SK-N-SH (cell line): ENCODE data around the gene CNTNAP5. TPM values are rescaled to one million over a fixed set of nuclear protein-coding genes. Genes with fewer than 3 reads are reported as not detected.

ENCODE experiments used
- CTCF ChIA-PET: fragments of 300-600, 350-600 bp; formaldehyde crosslinking; extraction: SDS; loops from one replicate; lab custom pipeline; 2021; lab: Yijun Ruan, JAX
- POLR2A ChIA-PET: fragments of 350-600 bp; sonication (Branson Sonifier 250); formaldehyde crosslinking; extraction: SDS; loops from one replicate; lab custom pipeline; 2020; ENCODE audit warnings: antibody characterized with exemption, inconsistent platforms; lab: Yijun Ruan, JAX
- DNase-seq: peaks from one replicate; pipeline ENCODE4 v3.0.0; 2012
- H2AFZ ChIP-seq: fragments of 200-600 bp; sonication (generic); 2 replicates; pipeline ENCODE4 v1.8.1; 2016; ENCODE audit warnings: antibody characterized with exemption, mild to moderate bottlenecking, low read depth
- H3F3A ChIP-seq: fragments of 200-600 bp; sonication (generic); replicated peaks from 2 replicates; pipeline ENCODE3; 2016; ENCODE audit warnings: antibody characterized with exemption, mild to moderate bottlenecking; ENCODE audit not compliant: insufficient read depth
- H3K27ac ChIP-seq, 2 experiments: fragments of 200-500 bp in 1 of 2; fragments of 200-600 bp in 1 of 2; sonication (Bioruptor generic) in 1 of 2; sonication (generic), shearing (Covaris generic) in 1 of 2; 2 replicates each; pipeline versions ENCODE4 v1.5.1 to v1.6.1; 2014 to 2016; ENCODE audit warnings: low read depth in 2 of 2, inconsistent platforms in 1 of 2, low read length in 1 of 2, mild to moderate bottlenecking in 1 of 2, mixed read lengths in 1 of 2
- H3K27me3 ChIP-seq: fragments of 200-600 bp; sonication (generic), shearing (Covaris generic); 2 replicates; pipeline ENCODE4 v1.6.1; 2016; ENCODE audit warnings: mixed run types; ENCODE audit not compliant: insufficient read depth
- H3K36me3 ChIP-seq, 2 experiments: fragments of 200-500 bp in 1 of 2; fragments of 200-600 bp in 1 of 2; sonication (Bioruptor generic) in 1 of 2; sonication (generic) in 1 of 2; replicated peaks in 1 of 2; 2 replicates each; pipeline versions ENCODE3 to v1.5.1; 2014 to 2016; ENCODE audit warnings: low read length in 1 of 2, mild to moderate bottlenecking in 1 of 2; ENCODE audit not compliant: insufficient read depth in 2 of 2, control insufficient read depth in 1 of 2
- H3K4me1 ChIP-seq, 2 experiments: fragments of 200-500 bp in 1 of 2; fragments of 200-600 bp in 1 of 2; sonication (Bioruptor generic) in 1 of 2; sonication (generic), shearing (Covaris generic) in 1 of 2; 2 replicates each; pipeline versions ENCODE4 v1.5.1 to v1.6.1; 2014 to 2016; ENCODE audit warnings: low read depth in 1 of 2, low read length in 1 of 2, mixed run types in 1 of 2; ENCODE audit not compliant: insufficient read depth in 2 of 2, control insufficient read depth in 1 of 2
- H3K4me2 ChIP-seq: fragments of 200-600 bp; sonication (generic), shearing (Covaris generic); 2 replicates; pipeline ENCODE4 v1.6.1; 2017; ENCODE audit warnings: mixed run types
- H3K4me3 ChIP-seq, 2 experiments: fragments of 200-500 bp in 1 of 2; fragments of 200-600 bp in 1 of 2; sonication (Bioruptor generic) in 1 of 2; sonication (generic), shearing (Covaris generic) in 1 of 2; 2 replicates each; pipeline versions ENCODE4 v1.5.1 to v1.8.1; 2014 to 2016; ENCODE audit warnings: low read depth in 2 of 2, inconsistent platforms in 1 of 2, low read length in 1 of 2, mild to moderate bottlenecking in 1 of 2, mixed read lengths in 1 of 2, moderate library complexity in 1 of 2
- H3K79me2 ChIP-seq: fragments of 200-600 bp; sonication (generic); 2 replicates; pipeline ENCODE4 v1.8.1; 2017; ENCODE audit warnings: mild to moderate bottlenecking; ENCODE audit not compliant: insufficient read depth
- H3K9ac ChIP-seq: fragments of 200-600 bp; sonication (generic); 2 replicates; pipeline ENCODE4 v1.6.1; 2017; ENCODE audit warnings: mixed run types
- H3K9me2 ChIP-seq: fragments of 200-600 bp; sonication (generic); 2 replicates; pipeline ENCODE4 v1.6.1; 2017; ENCODE audit warnings: mixed run types
- H3K9me3 ChIP-seq: fragments of 200-600 bp; sonication (generic); 2 replicates; pipeline ENCODE4 v1.6.1; 2017; ENCODE audit warnings: mixed run types, mild to moderate bottlenecking, moderate library complexity
- H4K20me1 ChIP-seq: fragments of 200-600 bp; sonication (generic); 2 replicates; pipeline ENCODE4 v1.6.1; 2017; ENCODE audit warnings: mild to moderate bottlenecking, mixed run types; ENCODE audit not compliant: insufficient read depth
- CHD2 ChIP-seq: fragments of 150-350 bp; IDR thresholded peaks from 2 replicates; pipeline ENCODE4 v1.6.1; 2018; ENCODE audit warnings: low read length; ENCODE audit not compliant: partially characterized antibody
- ELF1 ChIP-seq: IDR thresholded peaks from 2 replicates; pipeline ENCODE4 v1.4.0; 2012
- EP300 ChIP-seq, 2 experiments: IDR thresholded peaks; 2 replicates each; pipeline versions ENCODE4 v1.4.0 to v1.6.1; 2012; ENCODE audit warnings: borderline replicate concordance in 1 of 2, low read depth in 1 of 2, low read length in 1 of 2
- FOSL2 ChIP-seq: IDR thresholded peaks from 2 replicates; pipeline ENCODE4 v1.4.0; 2012; ENCODE audit warnings: low read depth, mild to moderate bottlenecking, moderate library complexity, borderline replicate concordance
- FOXJ3 ChIP-seq: sonication (generic); formaldehyde crosslinking; IDR thresholded peaks from 2 replicates; pipeline ENCODE4 v1.5.1; 2020; ENCODE audit warnings: mild to moderate bottlenecking, missing genetic modification reagents
- FOXM1 ChIP-seq: IDR thresholded peaks from 2 replicates; pipeline ENCODE4 v1.4.0; 2012; ENCODE audit warnings: low read depth, mild to moderate bottlenecking
- GATA2 ChIP-seq: sonication (generic); formaldehyde crosslinking; IDR thresholded peaks from 2 replicates; pipeline ENCODE4 v1.5.0; 2020; ENCODE audit warnings: mild to moderate bottlenecking, missing genetic modification reagents
- MEF2A ChIP-seq: IDR thresholded peaks from 2 replicates; pipeline ENCODE4 v1.4.0; 2012; ENCODE audit warnings: low read depth, borderline replicate concordance
- MXI1 ChIP-seq: IDR thresholded peaks from 2 replicates; pipeline ENCODE4 v1.6.1; 2012; ENCODE audit warnings: mild to moderate bottlenecking, low read depth, low read length, improper control_type of control experiment
- PBX3 ChIP-seq: IDR thresholded peaks from 2 replicates; pipeline ENCODE4; 2012
- RAD21 ChIP-seq: IDR thresholded peaks from 2 replicates; pipeline ENCODE4 v1.6.1; 2012; ENCODE audit warnings: mild to moderate bottlenecking, low read length
- RCOR1 ChIP-seq: fragments of 150-350 bp; IDR thresholded peaks from 2 replicates; pipeline ENCODE4 v1.6.1; 2017; ENCODE audit warnings: antibody characterized with exemption, low read length
- REST ChIP-seq: IDR thresholded peaks from 2 replicates; pipeline ENCODE4 v1.6.1; 2012; ENCODE audit warnings: mild to moderate bottlenecking, low read depth, low read length, moderate library complexity
- RFX5 ChIP-seq: IDR thresholded peaks from 2 replicates; pipeline ENCODE4 v1.6.1; 2012; ENCODE audit warnings: mild to moderate bottlenecking, improper control_type of control experiment, low read length
- RXRA ChIP-seq: IDR thresholded peaks from 2 replicates; pipeline ENCODE4 v1.4.0; 2012; ENCODE audit warnings: low read depth, mild to moderate bottlenecking, borderline replicate concordance
- SMC3 ChIP-seq: IDR thresholded peaks from 2 replicates; pipeline ENCODE4 v1.6.1; 2012; ENCODE audit warnings: low read depth, low read length, improper control_type of control experiment
- TAF1 ChIP-seq: IDR thresholded peaks from 2 replicates; pipeline ENCODE4 v1.6.1; 2012; ENCODE audit warnings: low read depth, mild to moderate bottlenecking, low read length, moderate library complexity, borderline replicate concordance
- TEAD4 ChIP-seq: IDR thresholded peaks from 2 replicates; pipeline ENCODE4 v1.4.0; 2012; ENCODE audit warnings: mild to moderate bottlenecking, borderline replicate concordance; ENCODE audit not compliant: insufficient read depth
- YY1 ChIP-seq: IDR thresholded peaks from 2 replicates; pipeline ENCODE4 v1.4.0; 2012; ENCODE audit warnings: low read depth, mild to moderate bottlenecking
- WGBS: methylation state at CpG from one replicate; pipeline ENCODE4 v1.1.6; 2017; ENCODE audit warnings: low lambda C conversion rate; 5-methylcytosine and 5-hydroxymethylcytosine counted together
- polyA plus RNA-seq, 3 experiments: library from polyadenylated mRNA; depleted of rRNA; stranded (reverse); fragments of >200 nt; gene quantifications; 2 replicates each; pipeline ENCODE4 v1.2.3, GENCODE V29; 2012
- TF ChIP-seq, protein P1 (sequence below): IDR thresholded peaks from 2 replicates; pipeline ENCODE4 v1.4.0; 2012; ENCODE audit warnings: low read depth, borderline replicate concordance

CNTNAP5 gene
- polyA plus RNA-seq, 1 of the 3 experiments (the other 2 are of a cell fraction): 0.08 TPM

GRCh38 chr2:124602759-124603158 is 577.7 kb downstream of the CNTNAP5 start (continued):
- TF ChIP-seq PBX3 (no peak), MEF2A (no peak), GATA2 (CRISPR knock-in tag) (no peak), FOXJ3 (CRISPR knock-in tag) (no peak), RFX5 (no peak), RAD21 (no peak), ELF1 (no peak), YY1 (no peak), FOXM1 (no peak), MXI1 (no peak)

DNA sequence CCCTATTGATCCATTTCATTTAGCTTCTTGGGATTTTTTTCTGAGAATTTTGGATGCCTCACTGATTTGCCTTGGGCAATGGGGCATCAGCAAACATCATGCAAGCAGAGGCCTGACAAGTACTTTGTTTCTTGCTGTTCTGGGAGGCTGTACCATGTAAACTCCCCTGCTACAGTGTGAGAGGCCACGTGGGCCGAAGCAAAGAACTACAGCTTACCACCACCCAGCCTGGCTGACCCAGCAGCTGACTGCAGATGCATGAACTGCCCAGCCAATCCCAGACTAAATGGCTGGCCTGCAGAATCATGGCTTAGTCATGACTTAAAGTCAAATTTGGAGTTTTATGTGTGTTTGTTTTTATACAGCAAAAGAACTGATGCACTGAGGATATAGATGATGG is 579.9 kb downstream of the CNTNAP5 start:
- H3F3A ChIP-seq: no peaks in the 10 kb centered on the region
- ChIA-PET CTCF (no interaction called here), POLR2A (no interaction called here)
- no peaks in the 10 kb centered on the region for H3K4me1 ChIP-seq
- no peak overlapping the region for H3K27ac ChIP-seq
- H3K4me2 ChIP-seq: no peak overlapping the region
- no peak overlapping the region for H2AFZ ChIP-seq
- H4K20me1 ChIP-seq: no peaks in the 10 kb centered on the region
- no peaks in the 10 kb centered on the region for H3K27me3 ChIP-seq
- DNase-seq: no peak
- no peaks in the 10 kb centered on the region for H3K9me3 ChIP-seq
- TF ChIP-seq TAF1 (no peak), EP300 (IDR thresholded peaks at IDR 0.05; ENCODE audit: borderline replicate concordance in 1 of 2, low read depth in 1 of 2, low read length in 1 of 2) (no peak)
- TF ChIP-seq, all 33 proteins: peak for 0
- 7% methylated on average over 2 of the region's 2 CpGs for WGBS
- no peak overlapping the region for H3K4me3 ChIP-seq
- no peaks in the 10 kb centered on the region for H3K9me2 ChIP-seq
- no peaks in the 10 kb centered on the region for H3K79me2 ChIP-seq
- no peak overlapping the region for H3K9ac ChIP-seq
- H3K36me3 ChIP-seq: no peaks in the 10 kb centered on the region

DNA sequence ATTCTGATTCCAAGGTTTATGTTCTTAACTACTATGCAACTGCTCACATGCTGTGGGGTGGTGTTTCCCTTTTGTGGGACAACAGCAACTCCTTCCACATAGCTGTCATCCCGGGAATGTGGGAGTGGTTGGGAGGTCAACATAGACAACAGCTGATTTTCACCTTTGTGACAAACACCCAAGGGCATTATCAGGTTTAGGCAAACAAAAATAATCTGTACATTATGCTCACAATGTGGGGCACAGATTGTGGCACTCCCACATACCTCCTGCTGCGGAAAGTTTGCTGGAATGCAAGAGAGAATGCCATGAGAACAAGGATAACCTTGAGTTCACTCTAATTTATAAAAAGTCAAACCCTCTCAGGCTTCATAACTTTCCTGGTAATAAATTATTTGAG is 582.6 kb downstream of the CNTNAP5 start:
- Histone ChIP-seq H3K27ac (no peak overlapping the region), H3K9ac (no peak overlapping the region), H3K79me2 (no peaks in the 10 kb centered on the region), H3K36me3 (no peaks in the 10 kb centered on the region), H3K27me3 (no peaks in the 10 kb centered on the region), H3K9me3 (no peaks in the 10 kb centered on the region), H3K4me3 (no peak overlapping the region), H2AFZ (no peak overlapping the region), H3K4me1 (no peaks in the 10 kb centered on the region), H3K4me2 (no peak overlapping the region), H4K20me1 (no peaks in the 10 kb centered on the region), H3F3A (no peaks in the 10 kb centered on the region), H3K9me2 (no peaks in the 10 kb centered on the region)
- ChIA-PET POLR2A (no interaction called here), CTCF (no interaction called here)
- WGBS: 15% methylated on average over 2 of the region's 2 CpGs
- TF ChIP-seq FOSL2 (no peak), FOXJ3 (CRISPR knock-in tag) (no peak), YY1 (no peak), MXI1 (no peak), SMC3 (no peak), RFX5 (no peak), REST (no peak), RXRA (no peak), CHD2 (no peak), RAD21 (no peak), RCOR1 (no peak), TEAD4 (no peak)
- TF ChIP-seq, protein P1, sequence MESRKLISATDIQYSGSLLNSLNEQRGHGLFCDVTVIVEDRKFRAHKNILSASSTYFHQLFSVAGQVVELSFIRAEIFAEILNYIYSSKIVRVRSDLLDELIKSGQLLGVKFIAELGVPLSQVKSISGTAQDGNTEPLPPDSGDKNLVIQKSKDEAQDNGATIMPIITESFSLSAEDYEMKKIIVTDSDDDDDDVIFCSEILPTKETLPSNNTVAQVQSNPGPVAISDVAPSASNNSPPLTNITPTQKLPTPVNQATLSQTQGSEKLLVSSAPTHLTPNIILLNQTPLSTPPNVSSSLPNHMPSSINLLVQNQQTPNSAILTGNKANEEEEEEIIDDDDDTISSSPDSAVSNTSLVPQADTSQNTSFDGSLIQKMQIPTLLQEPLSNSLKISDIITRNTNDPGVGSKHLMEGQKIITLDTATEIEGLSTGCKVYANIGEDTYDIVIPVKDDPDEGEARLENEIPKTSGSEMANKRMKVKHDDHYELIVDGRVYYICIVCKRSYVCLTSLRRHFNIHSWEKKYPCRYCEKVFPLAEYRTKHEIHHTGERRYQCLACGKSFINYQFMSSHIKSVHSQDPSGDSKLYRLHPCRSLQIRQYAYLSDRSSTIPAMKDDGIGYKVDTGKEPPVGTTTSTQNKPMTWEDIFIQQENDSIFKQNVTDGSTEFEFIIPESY: no peak
- no peak for DNase-seq
